GM18499 (cell line): ENCODE results near the gene HDAC11.

Experiments used
- ATAC-seq: cut with Tn5 transposase; IDR thresholded peaks from one replicate; pipeline ENCODE4 v1.9.1; 2021; ENCODE audit warnings: moderate number of reproducible peaks; ENCODE audit not compliant: insufficient read depth, unreplicated experiment

HDAC11 gene

DNA sequence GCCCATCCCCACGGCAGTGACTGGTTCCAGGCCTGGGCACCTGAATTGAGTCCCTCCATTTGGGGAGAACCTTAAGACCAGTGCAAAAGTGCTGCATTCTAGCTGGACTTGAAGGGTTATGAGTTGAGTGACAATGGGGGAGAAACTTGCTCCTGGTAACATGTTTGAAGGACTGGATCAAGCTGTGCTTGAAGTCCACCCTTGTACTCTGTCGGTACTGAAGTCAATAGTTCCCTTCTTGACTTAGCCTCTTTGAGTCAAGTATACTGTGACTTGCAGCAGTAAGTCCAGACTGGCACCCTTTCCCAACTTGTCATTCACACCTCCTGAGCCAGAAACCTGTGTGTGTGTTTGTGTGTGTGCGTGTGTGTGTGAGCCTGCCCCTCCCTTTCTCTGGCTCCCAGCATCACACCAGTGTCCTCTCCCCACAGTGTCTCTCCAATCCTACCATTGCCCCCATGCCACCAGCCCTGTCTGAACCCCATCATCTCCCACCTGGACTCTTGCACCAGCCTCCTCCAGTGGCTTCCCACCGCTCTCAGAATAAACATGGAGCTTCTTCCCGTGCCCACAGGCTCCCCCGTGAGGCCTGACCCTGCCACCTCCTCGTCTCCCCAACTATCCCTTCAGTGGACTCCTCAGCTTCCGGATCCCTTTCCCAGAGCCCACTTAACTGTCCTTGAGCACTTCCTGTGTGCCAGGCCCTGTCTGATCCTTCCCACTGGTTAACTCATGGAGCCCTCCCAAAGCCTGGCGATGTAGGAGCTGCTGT, 58.6 kb downstream of the HDAC11 start:
- no peak for ATAC-seq

DNA sequence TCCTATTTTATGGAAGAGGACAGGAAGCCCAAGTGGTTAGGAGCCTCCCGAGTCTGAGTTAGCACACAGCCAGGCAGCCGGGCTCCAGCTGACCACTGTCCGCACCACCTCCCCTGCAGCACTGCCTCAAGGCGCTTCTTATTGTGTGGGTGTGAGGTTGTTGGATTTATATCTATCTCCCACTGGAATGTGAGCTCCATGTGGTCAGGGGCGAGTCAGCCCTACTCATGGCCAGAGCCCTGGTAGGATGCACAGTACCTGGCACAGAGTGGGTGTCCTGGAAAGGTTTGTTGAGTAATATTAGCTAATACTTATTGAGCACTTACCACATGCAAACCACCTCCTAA, 59.2 kb downstream of the HDAC11 start:
- no peak for ATAC-seq

DNA sequence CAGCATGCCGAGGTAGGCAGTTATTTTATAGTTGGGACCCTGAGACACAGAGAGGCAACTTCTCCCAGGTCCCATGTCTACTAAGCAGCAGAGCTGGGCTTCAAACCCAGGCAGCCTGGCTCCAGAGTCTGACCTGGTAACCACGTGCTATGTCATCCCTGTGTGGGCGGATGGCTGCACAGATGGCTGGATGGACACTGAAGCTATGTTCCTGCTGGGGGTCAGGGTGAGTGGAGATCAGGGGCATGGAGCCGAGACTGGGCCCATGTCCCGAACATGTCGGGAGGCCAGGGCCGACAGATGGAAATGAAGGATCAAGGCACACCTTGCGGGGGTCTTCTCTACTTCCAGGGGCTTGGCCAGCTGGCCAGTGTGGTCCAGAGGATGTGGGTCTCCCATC, 59.6 kb downstream of the HDAC11 start:
- no peak for ATAC-seq

DNA sequence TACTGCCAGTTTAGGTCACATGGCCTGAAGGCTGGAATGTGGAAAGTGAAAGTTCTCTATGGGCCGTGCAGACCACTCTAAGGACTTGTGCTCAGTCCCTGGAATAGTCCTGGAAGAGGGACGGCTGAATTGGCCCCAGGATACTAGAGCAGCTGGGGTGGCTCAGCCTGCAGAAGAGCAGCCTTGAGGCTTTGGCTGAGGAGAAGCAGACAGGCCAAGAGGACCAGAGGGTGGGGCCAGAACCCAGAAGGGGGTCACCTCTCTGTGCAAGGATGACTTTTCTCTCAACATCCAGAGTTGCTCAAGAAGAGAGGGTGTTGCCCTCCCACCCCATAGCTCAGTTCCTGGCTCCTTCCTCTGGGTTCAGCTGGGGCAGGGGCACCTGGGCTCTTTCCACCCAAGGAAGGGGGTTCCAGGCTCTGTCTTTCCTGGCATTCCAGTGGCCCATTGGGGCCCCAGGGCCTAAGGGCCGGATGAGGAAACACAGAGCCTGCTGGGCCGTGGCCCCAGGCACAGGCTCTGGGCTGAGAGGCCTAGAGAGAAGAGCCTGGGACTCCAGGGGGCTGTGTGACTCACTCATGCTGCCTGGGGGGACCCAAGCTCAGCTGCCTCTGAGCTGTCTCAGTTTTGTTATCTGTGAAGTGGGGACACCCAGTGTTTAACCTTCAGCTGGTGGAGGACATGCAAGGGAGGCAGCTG, 60.3 kb downstream of the HDAC11 start:
- ATAC-seq, result no peak

DNA sequence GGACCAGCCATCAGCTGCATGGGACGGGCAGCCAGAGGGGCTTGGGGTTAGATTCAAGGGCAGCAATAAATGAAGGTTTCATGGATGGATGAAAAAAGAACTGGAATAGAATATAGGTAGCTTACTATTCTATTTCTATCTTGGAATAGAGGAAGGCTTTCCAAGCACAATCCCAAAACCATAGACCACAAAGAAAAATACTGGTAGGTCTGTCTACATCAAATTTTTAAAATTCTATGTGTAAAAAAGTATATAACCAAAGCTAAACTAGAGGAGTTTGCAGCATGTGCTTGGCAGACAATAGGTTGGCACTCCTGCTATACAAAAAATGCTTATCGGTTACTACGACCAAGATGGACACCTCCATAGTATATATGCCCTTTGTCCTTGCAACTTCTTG, 61.6 kb downstream of the HDAC11 start:
- ATAC-seq, result no peak

DNA sequence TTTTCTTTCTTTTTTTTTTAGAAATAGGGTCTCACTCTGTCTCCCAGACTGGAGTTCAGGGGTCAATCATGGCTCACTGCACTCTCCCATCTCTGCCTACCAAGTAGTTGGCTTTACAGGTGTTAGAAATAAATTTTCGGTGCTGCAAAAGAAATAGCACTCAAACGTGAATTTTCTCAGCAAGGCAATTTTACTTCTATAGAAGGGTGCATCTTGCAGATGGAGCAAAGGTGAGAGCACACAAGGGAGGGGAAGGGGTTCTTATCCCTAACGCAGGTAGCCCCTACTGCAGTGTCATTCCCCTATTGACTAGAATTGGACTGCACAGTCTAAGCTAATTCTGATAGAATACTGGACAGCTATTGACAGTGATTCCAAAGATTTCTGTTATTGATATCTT, 62.0 kb downstream of the HDAC11 start:
- no peak for ATAC-seq

DNA sequence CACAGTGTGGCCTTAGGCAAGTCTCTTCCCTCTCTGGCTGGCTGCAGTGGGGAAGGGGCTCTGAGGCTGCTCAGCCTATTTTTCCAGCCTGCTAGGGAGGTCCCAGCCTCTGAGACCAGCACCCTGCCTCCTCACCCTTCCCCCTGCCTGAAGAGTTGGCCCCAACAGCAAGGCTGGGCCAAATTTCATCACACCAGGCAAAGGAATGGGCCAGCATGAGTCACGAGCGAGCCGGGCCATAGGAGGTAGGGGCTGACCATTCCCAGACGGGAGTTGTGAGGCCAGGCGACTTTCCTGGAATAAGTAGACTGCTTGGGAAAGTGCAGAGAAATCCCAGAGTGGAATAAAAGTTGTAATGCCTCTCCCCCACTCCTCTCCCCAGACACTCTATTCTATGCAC, 63.1 kb downstream of the HDAC11 start:
- no peak for ATAC-seq

DNA sequence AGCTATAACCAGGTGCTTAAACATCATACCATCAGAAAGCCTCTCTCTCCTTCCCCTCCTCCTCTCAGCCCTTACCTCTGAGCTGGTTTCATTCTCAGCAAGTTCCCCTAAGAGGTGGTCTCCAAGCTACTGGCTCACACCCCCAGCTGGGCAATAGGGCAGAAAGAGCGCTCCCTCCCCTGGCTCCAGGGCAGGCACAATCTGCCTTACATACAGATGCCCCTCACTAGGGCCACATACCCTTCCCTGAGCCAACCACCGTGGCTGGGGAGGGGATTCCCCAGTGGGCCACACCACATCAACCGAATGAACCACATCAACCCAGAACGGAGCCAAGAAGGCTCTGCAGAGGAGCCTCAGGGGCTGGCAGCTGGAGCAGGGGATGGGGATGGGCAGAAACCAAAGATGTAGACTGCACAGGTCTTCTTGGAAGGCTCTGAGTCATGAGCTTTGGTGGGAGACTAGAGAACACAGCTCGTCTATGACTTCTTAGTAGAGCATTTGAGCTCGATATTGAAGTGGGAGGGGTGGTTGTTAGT, 64.3 kb downstream of the HDAC11 start:
- no peak for ATAC-seq

DNA sequence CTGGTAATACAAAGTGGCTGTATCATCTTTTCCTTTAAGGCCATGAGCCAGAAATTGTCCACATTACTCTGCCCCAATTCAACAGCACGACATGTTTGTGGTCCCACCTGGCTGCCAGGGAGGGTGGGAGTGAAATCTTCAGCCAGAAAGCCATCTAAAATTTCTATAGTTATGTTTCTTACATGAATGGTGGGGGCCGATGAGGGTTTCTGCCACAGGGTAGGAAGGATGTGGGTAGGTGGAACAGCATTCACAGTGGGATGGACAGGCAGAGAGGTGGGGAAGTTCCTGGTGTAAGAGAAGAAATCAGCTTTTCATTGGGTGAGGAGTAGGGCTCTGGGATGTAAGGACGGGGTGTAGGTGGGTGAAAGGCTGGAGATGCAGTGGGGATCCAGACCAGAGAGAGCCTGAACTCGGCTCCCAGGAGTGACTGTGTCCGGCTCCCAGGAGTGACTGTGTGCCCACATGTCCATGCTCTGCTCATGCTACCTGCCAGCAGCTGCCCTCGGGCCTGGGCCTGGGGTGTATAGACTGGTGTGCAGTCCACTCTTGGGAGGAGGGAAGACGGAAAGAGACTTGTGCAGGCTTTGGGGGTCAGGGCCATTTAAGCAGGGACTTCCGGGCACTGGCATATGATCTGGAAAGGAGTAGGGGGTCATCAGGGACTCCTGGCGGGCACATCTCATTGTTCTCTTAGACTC, 65.0 kb downstream of the HDAC11 start:
- no peak for ATAC-seq

DNA sequence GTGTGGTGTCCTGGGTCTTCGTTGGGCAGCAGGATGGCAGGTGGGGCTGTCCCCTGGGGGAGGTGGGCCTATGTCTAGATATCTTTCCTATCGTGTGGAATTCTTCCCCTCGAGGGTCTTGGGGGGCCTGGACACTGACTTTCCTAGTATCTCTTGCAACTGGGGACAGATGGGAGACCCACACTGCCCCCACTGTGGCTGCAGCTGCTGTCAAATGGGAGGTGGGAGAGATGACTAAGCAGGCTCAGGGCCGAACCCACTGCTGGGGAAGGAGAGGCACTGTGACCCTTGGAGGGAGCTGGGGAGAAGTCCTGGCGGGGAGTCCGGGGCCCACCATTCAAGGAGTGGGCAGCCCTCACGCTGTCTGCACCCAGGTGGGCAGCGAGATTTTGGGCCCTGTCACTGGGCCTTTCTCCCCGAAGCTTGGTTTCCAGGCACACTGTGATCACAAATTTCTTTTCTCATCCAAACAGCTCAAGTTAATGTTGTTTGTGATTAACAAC, 65.9 kb downstream of the HDAC11 start:
- ATAC-seq, result no peak

DNA sequence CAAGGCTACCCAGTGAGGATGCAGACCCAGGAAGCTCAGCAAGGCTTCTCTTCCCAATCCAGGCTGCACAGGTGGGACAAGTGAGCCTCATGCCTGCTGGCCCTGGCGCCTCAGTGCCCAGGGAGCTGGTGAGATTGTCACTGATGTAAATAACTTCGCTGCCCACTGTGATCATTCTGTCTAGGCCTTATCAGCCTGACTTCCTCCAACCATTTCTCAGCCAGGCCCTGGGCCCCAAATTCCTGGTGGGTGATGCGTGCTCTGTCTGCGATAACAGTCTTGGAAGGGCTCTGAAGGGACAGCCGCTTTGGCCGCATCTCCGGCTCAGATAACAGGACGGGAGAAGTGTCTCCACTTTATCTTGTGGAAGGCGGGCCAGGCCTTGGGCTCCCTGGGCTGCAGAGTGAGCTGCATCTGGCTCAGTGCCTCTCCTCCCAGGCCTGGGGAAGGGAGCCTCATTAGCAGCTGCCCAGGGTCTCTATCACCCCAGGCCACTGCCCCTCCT, 66.6 kb downstream of the HDAC11 start:
- no peak for ATAC-seq

DNA sequence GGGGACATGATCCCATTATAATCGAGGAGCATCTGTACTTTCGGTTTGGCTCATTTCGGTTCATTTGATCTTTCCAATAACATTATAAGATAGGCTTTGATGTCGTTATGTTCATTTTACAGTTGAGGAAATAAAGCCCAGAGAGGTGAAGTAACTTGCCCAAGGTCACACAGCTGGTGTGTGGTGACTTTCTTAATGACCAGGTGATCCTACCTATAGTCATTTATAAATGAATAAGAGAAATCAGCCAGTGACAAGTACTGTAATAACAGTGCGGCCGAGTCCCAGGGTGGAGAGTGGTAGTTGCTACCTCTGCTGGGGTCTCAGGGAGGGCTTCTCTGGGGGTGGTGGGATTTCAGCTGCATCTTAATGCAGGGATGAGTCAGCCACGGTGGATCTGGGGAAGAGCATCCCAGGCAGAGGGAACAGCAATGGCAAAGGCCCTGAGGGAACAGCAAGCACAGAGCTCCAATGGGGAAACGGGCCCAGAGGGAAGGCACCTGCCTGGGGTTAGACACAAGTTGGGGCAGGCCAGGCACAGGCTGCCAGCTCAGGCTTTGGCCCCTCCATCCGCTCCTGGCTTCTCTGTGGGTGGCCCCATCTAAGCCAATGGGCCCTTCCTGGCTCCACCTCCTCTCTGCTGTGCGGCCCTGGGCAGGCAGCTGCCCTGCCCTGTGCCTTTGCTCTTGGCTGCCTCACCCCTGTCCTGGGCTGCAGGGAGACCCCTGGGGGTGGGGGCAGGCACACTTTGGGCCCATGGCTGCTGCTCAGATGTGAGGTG, 67.7 kb downstream of the HDAC11 start:
- no peak for ATAC-seq

DNA sequence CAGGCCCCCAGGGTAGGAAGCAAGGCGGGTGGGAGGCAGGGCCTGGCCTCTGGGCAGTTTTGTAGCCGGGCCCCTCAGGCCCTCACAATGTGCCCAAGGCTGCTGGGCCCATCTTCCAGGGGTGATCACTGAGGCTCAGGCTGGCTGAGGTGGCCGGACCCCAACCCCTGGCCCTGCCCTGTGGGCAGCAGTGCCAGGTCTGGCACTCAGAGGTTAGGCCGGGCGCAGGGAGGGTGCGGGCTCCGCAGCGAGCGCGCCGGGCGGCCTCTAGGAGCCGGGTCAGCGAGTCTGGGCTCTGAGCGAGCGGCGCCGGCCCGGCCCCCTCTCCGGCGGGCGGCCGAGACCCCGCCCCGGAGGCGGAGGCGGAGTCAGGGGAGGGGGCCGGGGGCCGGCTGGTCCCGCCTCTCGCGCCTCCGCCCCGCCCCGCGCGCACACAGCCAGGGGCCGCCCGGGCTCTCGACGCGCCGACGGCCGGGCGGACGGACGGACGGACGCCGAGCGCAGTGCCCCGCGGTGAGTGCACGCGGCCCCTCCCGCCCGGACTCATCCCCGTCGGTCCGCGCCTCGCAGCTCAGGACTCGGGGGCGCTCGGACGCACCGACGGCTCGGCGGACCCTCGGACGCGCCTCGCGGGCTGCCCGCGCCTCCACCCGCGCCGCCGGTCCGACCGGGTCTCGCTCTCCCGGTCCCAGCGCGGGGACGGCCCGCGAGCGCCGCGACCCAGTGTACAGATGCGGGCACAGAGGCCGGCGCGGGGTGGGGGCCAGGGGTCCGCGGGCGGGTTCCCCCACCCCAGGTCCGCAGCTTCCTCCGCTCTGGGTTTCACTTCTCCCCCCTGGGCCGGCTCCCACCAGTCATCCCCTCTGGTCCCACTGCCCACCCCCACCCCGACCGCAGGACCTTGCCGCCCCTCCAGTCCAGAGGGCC, 68.9 kb downstream of the HDAC11 start, which contains the start of gene FBLN2:
Gene FBLN2, plus strand, starts transcription at position 430 of the 927 bp plus-strand sequence. CDS start 21,231 bp downstream, outside the sequence.
- ATAC-seq, result no peak

DNA sequence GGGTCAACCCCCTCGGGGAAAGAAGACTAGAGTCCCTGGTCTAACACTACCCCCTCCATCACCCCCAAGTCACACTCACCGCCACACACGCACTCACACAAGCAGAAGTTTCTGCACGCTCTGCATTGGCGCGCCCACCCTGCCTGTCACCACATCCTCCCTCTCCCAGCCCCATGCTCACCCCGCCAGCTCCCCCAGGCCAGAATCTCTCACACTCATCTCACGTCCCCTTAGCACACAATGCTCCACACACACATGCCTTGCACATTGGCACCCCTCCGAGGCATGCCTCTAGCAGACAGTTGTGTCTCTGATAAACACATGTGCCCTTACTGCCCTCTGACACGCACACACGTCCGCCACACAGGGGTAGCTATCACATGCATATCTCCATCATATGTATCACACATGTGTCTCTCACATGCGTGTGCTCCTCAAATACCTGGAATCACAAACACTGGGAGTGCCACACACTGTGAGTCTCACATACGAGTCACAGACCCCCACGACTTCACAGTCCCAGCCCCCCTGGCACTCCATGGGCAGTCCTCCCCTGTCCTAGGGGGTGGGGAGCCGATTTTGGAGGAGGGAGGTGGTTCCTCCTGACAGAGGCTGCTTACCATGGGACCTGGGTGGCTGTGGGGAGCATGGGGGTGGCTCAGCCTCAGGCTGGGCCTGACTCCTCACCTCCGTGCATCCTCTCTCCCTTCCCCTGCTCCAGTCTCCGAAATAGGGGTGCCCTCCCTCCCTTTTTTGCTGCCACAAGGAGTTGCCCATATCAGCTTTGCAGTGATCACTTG, 69.7 kb downstream of the HDAC11 start:
- ATAC-seq, result no peak

DNA sequence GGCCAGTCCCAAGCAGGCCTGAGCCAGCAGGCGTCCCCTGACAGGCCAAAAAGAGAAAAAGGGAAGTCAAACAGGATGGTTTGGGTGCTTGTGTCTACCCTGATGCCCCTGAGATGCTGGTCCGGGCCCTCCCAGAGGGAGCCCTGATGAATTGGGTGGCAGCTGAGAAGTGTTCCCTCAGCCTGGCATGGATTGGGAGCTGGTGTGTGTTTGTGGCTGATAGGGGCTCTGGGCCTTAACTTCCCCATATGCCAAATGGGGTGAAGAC, 70.3 kb downstream of the HDAC11 start:
- no peak for ATAC-seq

DNA sequence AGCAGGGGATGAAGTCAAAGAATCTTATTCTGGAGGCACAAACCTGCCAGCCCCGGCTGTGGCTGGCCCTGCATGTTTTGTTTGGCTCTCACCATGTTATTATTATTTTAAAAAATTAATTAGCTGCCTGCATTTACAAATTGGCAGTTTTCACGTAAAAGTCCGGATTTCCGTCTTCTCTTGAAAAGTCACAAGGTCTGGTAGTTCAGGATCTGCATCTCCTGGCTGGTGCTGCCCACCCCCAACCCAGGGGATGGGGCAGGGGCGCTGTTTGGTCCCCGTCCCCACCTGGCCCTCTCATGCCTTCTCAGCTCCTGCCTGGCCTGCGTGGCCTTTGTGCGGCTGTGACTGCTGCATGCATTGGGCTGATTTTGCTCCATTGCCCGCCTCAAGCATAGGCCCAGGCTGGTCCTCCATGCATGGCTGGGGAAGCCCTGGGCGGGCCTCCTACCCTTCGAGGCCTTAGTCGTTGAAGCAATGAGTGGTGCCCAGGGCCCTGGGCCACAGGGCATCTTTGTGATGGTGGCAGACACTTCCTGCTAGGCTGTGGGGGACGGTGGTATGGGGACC, 70.8 kb downstream of the HDAC11 start:
- no peak for ATAC-seq

DNA sequence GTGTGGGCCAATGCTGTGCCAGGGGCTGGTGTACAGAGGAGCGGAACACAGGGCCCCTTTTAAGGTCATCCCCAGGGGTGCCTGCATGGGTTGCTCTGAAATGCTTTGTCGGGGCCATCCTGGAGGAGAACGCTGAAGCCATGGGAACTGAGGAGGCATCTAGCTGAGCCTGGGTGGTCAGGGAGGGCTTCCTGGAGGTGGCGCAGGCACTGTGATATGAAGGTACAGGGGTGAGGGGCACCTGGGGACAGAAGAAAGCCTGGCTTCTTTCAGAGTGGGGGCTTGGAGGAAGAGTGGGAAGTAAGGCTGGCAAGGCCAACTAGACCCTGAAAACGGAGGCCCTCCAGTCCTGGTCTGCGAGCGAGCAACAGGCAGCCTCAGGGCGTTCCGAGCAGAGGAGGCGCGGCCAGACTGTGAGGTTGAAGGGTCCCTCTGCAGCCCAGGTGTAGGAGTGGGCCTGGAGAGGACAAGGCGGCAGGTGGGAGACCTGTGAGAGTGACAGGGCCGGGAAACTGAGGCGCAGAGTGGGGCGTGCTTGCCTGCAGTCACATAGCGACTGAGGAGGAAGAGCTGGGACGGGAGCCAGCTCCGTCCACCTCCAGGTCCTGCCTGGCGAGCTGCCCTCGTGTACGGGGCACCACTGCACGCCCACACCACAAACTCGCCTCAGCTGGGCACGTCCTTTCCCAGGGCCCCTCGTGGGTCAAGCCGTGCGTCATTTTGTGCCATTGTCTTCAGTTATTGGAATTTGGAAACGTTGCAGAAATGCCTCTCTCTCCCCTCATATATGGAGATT, 72.9 kb downstream of the HDAC11 start:
- no peak for ATAC-seq
